GM10248 (cell line): ENCODE results near the gene VWC2.

ENCODE experiments used
- CTCF ChIA-PET: fragments of 300-600 bp; sonication (Branson Sonifier 250); formaldehyde crosslinking; extraction: SDS; loops from one replicate; lab custom pipeline; 2021; ENCODE audit warnings: antibody characterized with exemption; lab: Yijun Ruan, JAX
- POLR2A ChIA-PET: fragments of 350-650 bp; sonication (Branson Sonifier 250); formaldehyde crosslinking; extraction: SDS; loops from one replicate; lab custom pipeline; 2020; ENCODE audit warnings: antibody characterized with exemption; lab: Yijun Ruan, JAX
- DNase-seq: peaks from one replicate; pipeline ENCODE4 v3.0.0; 2012; ENCODE audit errors: extremely low spot score
- CTCF ChIP-seq: IDR thresholded peaks from 2 replicates; pipeline ENCODE4 v1.5.1; 2012; ENCODE audit warnings: mild to moderate bottlenecking, low read depth; ENCODE audit errors: extremely low read depth, missing control alignments, control extremely low read depth

Gene VWC2

GRCh38 chr7:49931627-49932026 is 158.2 kb downstream of the VWC2 start:
- TF ChIP-seq CTCF: no peak
- ChIA-PET POLR2A (no interaction called here), CTCF (interaction anchor here (1.0 kb wide), 1 partner anchor 16 kb away, joined by 3 read pairs; no protein-coding TSS in a partner anchor)
- no peak for DNase-seq

GRCh38 chr7:49937608-49938007 is 164.2 kb downstream of the VWC2 start:
- DNase-seq: no peak
- TF ChIP-seq CTCF: no peak
- ChIA-PET POLR2A (no interaction called here), CTCF (no interaction called here)
